Measurements from ENCODE around the gene GABRP.
"Not testable (repeated sequence)": the region's sequence is repeated elsewhere in the genome, so short reads cannot be mapped to it uniquely, and the experiment has no call there.

GABRP gene

GRCh38 chr5:170783498-170784247 is at the start of gene GABRP:
Gene GABRP, plus strand, starts transcription at chr5:170783725. Its CDS starts 4,891 bp downstream, at chr5:170788616.
- no peak for DNase-seq

- DNase-seq, result no peak
Observed at GRCh38 chr5:170736966-170737365, 46.6 kb upstream of the GABRP start.

- DNase-seq, result no peak
Observed at GRCh38 chr5:170737591-170737990, 45.9 kb upstream of the GABRP start.

- no peak for DNase-seq
Observed at GRCh38 chr5:170738840-170739239, 44.7 kb upstream of the GABRP start.

GRCh38 chr5:170739446-170739845 is 44.1 kb upstream of the GABRP start:
- no peak for DNase-seq

GRCh38 chr5:170740551-170741205 is 42.8 kb upstream of the GABRP start:
- DNase-seq, result no peak

GRCh38 chr5:170741801-170742200 is 41.7 kb upstream of the GABRP start:
- no peak for DNase-seq

- no peak for DNase-seq
Observed at GRCh38 chr5:170743876-170744212, 39.7 kb upstream of the GABRP start.

- DNase-seq, result no peak
Observed at GRCh38 chr5:170745481-170746071, 37.9 kb upstream of the GABRP start.

- no peak for DNase-seq
Observed at GRCh38 chr5:170746075-170746960, 37.2 kb upstream of the GABRP start.

- DNase-seq, result no peak
Observed at GRCh38 chr5:170746961-170747340, 36.6 kb upstream of the GABRP start.

GRCh38 chr5:170747357-170747756 is 36.2 kb upstream of the GABRP start:
- DNase-seq, result no peak

GRCh38 chr5:170747851-170748250 is 35.7 kb upstream of the GABRP start:
- no peak for DNase-seq

- no peak for DNase-seq
Observed at GRCh38 chr5:170748951-170749471, 34.5 kb upstream of the GABRP start.

GRCh38 chr5:170749911-170750431 is 33.6 kb upstream of the GABRP start:
- no peak for DNase-seq

- DNase-seq, result no peak
Observed at GRCh38 chr5:170750791-170751190, 32.7 kb upstream of the GABRP start.

GRCh38 chr5:170751631-170752030 is 31.9 kb upstream of the GABRP start:
- DNase-seq, result no peak

- DNase-seq, result no peak
Observed at GRCh38 chr5:170752257-170753215, 31.0 kb upstream of the GABRP start.

GRCh38 chr5:170753311-170753710 is 30.2 kb upstream of the GABRP start:
- no peak for DNase-seq

- DNase-seq, result not testable (repeated sequence)
Observed at GRCh38 chr5:170754508-170754907, 29.0 kb upstream of the GABRP start.

- DNase-seq, result no peak
Observed at GRCh38 chr5:170755679-170756456, 27.7 kb upstream of the GABRP start.
